ENCODE measurements around the gene TBC1D2.

TBC1D2 gene

DNA sequence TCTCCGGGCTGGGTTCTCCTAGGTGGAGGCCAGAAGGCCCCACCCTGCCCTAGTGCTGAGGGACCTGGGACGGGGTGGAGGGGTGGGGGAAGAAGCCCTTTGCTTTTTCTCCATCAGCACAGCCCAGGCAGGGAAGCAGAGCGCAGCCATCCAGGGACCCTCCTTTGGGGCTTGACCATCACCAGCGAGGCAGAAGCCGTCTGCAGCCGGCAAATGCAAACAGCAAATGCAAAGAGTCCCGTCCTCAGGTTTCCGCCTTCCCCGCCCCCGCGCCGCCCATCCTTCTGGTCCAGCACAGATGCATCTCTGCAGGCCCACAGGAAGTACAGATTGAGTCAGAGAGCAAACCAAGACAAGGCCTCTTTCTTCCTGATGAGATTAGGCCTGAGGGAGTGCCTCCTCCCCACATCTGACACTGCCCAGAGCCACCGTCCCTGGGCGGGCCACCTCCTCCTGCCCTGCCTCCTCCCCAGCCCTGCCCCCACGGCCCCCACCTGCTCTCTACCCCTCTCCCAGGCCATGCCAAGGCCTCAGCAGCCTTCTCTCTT lies 86.4 kb downstream of the TBC1D2 start:
- DNase-seq (ENCODE audit: low read depth) = no peak

DNA sequence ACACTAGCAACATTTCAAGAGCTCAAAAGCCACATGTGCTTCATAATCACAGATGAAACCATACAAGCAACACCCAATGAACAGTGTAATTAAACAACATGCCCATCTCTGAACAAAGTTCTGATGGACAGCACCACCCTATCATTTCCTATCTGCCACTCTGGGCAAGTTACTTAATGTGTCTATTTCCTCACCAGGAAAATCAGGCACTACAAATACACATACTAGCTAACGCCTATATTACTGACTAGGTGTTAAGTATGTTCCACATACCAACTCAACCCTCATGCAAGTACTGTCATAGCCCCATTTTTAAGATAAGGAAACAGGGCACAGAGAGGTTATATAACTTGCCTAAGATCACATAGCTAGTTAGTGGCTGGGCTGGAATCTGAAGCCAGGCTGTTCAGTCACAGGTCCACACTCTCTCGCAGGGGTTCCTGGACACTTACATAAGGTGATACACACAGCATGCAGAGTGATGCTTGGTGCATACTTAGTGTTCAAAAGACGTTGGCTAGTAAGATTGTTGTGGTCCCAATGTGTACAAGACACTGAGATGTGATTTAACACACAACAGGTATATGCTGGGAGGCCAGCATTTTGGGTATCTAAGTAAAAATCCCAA lies 87.2 kb downstream of the TBC1D2 start:
- DNase-seq (ENCODE audit: low read depth) = no peak

DNA sequence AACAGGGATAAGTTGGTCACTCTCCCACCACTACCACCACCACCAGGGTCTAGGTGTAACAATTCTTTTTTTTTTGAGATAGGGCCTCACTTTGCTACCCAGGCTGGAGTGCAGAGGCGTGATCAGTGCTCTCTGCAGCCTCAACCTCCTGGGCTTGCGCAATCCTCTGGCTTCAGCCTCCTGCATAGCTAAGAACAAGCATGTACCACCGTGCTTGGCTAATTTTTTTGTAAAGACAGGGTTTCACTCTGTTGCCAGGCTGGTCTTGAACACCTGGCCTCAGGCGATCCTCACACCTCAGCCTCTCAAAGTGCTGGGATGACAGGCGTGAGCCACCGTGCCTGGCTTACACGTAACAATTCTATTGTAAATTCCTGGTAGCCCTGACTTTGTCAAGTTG lies 90.5 kb downstream of the TBC1D2 start:
- no peak for DNase-seq (ENCODE audit: low read depth)

DNA sequence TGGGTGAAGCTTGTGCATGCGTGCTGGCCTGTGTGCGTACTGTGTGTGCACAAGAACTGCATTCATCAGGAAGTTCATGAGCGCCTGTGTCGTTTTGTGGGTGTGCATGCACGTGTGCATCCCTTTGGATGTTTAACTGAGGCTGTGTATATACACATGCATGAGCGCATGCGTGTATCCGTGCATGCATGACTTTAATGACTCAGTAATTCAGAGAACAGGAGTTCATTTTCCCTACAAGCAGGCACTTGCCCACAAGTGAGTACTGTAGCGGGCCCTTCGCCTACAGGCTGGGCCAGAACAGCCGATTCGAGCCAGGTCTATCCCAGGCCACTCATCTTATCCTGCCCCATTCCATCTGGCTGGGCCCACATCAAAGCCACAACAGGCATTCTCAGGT lies 92.8 kb downstream of the TBC1D2 start:
- no peak for DNase-seq (ENCODE audit: low read depth)

DNA sequence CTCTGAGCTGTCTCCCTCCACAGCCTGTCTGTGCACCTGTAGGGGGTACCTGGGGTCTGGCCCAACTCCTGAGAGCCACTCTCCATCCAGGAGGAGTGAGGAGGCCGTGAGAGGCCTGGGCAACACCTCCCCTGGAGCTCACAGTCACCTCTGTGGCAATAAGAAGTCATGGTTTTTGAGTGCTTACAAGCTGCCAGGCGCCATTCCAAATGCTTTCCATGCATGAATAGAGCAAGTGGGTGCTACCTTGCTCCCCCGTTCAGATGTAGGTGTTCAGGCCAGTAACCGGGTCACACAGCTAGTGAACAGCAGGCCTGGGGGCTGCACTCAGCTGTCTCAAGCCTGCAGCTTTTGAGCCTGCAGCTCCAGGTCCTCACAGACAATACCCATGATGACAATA lies 93.6 kb downstream of the TBC1D2 start:
- DNase-seq (ENCODE audit: low read depth) = no peak

DNA sequence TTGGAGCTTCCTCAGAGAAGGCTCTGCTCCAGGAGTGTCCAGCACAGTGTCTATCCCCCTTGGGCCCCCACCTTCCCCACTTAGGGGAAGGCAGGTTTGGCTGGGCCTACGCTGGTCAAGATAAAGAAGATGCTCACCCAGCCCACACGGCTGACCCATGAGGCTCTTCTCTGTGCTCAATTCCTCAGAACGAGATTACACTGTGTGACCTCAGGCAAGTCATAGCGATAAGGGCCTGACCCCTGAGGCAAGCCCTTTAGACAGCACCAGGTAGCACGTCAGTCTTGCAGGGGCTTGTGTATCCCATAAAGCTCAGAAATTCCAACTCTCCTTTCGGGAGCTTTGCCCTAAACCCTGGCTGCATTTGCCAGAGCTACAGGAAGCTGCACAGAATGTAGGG lies 95.7 kb downstream of the TBC1D2 start:
- DNase-seq (ENCODE audit: low read depth) = no peak

DNA sequence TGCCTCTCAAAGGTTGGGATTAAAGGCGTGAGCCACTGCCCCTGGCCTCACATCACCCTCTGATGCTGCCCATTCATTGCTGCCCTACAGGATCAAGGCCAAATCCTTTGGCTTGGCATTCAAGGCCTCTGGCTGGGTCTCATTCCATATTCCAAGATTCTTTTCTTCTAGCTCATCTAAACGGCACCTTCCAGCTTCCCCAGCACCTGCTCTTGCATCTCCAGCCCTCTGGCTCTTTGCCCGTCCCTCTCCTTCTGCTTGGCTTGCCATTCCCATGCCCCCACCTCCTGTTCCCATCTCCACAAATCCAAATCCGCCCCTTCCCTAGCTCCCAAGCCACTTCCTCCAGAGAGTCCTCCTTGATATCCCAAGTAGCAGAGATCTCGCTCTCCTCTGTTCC lies 96.1 kb downstream of the TBC1D2 start:
- no peak for DNase-seq (ENCODE audit: low read depth)

DNA sequence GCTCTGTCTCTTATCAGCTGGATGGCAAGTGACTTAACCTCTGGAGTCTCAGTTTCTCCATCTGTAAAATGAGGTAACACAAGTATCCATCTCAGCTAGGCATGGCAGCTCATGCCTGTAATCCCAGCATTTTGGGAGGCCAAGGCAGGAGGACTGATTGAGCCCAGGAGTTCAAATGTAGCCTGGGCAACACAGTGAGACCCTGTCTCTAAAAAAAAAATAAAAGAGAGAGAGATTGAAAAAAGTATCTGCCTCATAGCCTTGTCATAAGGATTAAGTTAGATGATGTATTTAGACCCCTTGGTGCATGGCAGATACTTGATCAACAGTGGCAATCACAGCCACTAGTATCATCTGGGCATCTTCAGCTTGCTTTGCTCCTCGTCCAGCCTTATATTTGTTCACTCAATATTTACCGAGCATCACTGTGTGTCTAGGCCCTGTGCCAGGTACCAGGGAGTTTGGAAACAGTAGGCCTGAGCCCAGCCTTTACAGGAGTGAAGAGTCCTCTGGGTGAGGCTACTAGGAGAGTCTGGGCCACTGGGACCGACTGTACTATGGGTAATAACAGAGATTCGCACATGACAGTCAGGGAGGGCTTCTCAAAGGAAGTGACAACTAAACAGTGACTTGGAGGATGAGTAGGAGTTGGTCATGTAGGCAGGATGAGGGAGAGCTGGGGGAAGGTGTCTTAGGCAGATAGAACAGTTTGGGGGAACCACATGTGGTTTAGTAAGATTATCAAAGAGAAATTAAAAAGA lies 97.2 kb downstream of the TBC1D2 start:
- DNase-seq (ENCODE audit: low read depth) = no peak

DNA sequence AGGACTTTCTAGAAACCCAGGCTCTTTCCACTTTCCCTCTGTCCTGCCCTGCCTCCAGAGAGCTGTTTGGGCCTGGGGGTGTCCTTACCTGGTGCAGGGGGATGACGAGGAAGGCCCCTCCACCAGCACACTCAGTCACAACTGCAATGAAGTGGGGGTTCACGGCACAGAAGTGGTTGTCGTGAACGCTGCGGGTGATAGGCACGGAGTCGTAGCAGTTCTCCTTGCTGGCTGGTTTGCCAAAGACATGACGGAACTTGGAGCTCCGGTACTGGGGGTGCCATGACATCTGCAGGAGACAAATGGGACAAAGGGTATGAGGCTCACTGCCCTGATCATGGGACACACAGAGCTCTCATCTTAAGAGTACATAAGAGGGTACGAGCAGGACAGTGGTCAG lies 98.1 kb downstream of the TBC1D2 start:
- no peak for DNase-seq (ENCODE audit: low read depth)

DNA sequence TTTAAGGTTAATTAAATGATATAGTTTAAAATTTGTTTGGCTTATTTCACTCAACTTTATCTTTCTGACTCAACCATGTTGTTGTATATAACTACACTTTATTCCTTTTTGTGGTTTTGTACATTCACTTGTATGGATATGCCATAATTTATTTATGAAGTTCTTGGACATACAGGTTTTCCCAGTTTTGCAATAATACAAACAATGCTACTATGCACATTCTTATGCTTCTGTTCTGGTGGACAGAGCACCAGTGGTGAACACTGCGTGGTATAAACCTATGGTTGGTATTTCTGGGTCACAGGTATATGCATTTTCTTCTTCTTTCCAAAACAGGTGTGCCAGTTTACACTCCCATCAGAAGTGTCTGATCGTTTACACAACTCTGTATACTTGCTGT lies 100.8 kb downstream of the TBC1D2 start:
- DNase-seq (ENCODE audit: low read depth) = no peak

DNA sequence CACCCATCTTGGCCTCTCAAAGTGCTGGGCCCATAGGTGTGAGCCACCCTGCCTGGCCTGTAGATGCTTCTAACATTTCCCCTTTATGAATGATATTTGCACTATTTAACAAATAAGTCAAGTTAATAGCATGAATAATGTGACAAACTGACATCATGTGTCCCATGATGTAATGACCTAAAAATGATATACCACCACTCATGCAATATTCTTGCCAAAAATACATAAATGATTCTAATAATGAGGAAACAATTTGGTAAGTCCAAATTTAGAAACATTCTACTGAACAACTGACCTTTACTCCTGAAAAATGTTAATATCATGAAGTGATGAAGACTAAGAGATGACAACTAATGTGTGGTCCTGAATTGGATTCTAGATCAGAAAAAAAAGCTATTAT lies 102.9 kb downstream of the TBC1D2 start:
- DNase-seq (ENCODE audit: low read depth) = no peak

DNA sequence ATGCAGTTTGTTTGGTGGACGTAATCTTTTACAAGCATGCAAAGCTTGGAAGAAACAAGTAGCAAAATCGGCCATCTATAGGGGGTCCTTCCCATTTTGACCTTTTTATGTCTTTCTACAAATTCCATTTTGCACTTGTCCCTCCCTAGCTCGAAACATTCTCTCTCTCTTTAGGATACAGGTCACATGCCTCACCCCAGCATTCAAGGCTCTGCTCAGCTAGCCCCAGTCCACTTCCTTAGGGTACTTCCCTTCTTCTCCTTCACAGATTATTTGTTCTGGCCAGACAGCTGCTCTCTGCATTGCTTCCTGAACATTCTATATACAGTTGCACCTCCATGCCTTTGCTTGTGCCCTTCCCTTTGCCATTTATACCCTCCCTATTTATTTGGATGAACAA lies 104.7 kb downstream of the TBC1D2 start:
- DNase-seq (ENCODE audit: low read depth) = no peak

DNA sequence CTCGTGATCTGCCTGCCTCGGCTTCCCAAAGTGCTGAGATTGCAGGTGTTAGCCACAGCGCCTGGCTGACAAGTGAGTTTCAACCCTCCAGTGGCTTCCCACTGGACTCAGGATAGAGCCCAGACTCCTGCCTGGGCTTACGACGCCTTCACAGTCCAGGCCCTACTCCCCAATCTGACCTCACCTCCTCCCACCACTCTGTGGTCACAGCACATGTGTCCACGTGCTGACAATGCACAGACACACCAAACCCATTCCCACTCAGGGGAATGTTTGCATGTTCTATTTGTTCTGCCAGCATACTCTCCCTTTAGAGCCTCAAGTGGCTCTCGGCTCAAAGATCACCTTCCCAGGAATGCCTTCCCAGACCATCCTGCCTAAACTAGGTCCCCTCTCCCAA lies 105.3 kb downstream of the TBC1D2 start:
- no peak for DNase-seq (ENCODE audit: low read depth)

DNA sequence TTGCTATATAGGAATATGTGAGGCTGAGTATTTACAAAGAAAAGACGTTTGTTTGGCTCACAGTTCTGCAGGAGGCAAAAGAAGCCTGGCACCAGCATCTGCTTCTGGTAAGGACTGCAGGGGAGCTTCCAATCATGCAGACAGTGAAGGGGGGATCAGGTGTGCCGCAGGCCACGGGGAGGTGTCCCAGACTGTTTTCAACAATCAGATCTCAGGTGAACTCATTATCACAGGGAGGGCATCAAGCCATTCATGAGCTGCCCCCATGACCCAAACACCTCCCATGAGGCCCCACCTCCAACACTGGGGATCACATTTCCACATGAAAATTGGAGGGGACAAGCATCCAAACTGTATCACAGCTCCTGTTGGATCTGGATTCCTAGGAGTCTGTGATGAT lies 106.0 kb downstream of the TBC1D2 start:
- no peak for DNase-seq (ENCODE audit: low read depth)

Data from GM04503 (cell line).